22Rv1 (cell line): ENCODE data around the gene CTTN.

Source experiments
- CTCF ChIP-seq: fragments of 450-650 bp; IDR thresholded peaks from 2 replicates; pipeline ENCODE4 v1.5.1; 2017; ENCODE audit warnings: mild to moderate bottlenecking
- ZFX ChIP-seq: fragments of 450-650 bp; IDR thresholded peaks from 2 replicates; pipeline ENCODE4 v1.6.1; 2017; ENCODE audit warnings: antibody characterized with exemption, borderline replicate concordance

- TF ChIP-seq CTCF = no peak
- no peak for TF ChIP-seq ZFX
These were observed 30.5 kb downstream of the CTTN start for GRCh38 chr11:70428701-70429427.
